ENCODE data around the gene RGPD4.
"Not testable (repeated sequence)": the region's sequence is repeated elsewhere in the genome, so short reads cannot be mapped to it uniquely, and the experiment has no call there.

RGPD4 gene

DNA sequence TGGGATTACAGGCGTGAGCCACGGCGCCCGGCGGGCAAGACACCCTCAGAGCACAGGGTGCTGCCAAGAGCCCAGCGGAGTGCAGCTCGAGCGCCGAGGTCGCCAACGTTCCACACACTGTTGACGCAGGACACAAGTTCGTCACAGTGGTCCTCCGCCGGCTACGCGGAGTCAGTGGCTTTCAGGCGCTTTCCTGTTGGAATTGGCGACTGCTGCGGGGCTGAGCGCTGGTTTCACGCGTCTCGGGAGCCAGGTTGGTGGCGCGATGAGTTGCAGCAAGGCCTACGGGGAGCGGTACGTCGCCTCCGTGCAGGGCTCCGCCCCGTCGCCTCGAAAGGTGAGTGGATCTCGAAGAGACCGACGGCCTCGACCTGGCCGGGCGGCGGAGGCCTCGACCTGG is at the start of gene RGPD4:
TSS of gene RGPD4 (plus strand) at position 144 of the 400 bp plus-strand sequence. CDS start at position 266, 122 bp downstream.
- DNase-seq, result not testable (repeated sequence)

DNA sequence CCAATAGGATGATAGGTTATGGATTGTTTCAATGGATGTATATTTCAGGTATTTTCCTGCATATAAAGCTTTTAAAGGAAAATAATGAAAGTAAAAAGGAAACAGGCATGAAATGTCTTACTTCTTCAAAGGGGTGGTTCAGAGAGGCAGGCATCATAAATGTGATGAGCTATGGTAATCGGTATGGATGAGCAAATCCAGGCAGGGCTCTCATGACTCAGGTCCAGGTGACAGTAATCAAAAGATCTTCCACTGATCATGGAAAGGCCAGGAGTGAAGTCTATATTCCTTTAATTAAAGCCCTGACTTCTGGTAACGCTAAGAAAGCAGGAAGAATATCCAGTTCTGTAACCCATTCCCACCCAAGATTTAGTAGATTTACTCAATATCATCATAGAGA is 48.7 kb upstream of the RGPD4 start:
- DNase-seq, result no peak

DNA sequence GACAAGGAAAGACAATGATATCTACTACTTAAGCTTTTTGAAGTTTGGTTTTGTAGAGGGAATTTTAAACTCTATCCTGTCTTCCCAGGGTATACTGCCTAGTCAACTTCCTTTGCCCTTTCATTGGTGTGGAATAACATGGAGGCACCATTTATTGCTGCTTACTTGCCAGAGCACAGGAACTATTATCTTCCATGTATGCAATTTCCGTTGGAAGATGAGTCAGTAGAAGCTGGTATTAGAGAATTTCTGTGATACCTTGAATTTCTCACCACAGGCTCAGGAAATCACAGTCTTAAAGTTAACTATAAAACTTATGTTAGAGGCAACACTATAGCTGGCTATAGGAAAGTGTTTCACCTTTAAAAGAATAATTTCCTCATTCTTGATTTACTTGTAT is 40.9 kb upstream of the RGPD4 start:
- no peak for DNase-seq

DNA sequence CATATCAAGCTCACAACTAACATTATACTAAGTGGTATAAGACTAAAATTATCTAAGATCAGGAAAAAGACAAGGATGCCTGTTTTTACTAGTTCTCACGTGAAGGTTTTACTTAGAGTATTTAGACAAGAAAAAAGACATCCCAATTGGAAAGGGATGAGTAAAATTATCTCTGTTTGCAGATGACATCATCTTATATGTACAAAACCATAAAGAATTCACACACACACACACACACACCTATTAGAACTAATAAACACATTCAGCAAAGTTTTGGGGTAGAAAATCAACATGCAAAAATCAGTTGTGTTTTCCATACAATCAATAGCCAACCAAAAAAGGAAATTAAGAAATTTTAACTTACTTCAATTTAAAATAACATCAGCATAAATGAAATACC is 35.9 kb upstream of the RGPD4 start:
- DNase-seq, result no peak

DNA sequence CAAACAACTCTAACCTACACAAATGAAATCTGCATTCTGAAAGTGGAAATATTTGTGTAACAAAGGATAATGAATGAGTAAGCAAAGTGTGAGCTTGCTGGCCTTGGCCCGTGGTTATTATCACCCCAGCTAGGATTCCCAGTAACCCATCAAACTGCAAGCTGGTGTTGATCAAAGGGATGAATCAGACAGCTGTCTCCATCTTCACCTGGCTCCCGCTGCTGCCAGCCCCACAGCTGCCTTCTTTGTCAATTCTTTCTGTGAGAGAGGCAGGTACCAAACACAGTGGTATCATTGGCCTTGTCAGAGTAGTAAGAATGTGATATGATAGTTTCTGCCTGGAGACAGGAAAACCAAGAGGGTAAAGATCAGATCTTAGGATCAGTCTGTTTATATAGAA is 25.2 kb upstream of the RGPD4 start:
- DNase-seq, result no peak

- no peak for DNase-seq
These were observed 21.8 kb upstream of the RGPD4 start for GRCh38 chr2:107804608-107805498.

DNA sequence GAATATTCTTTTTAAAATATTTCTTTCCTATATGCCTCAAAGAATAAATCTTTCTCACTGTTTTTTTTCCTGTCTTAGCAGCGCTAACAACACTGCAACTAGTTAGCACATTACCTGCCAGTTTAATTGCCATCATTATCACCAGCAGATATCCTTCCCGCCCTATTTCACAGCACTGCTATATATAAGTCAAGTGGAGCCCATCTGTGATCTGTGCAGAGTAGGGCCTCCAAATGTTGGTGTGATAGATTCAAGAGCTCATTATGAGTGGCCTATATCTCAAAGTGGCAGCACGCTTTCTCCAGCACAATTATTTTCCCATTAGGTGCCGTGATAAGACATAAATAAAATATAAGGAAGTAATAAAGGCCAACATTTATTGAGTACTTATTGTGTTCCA is 19.8 kb upstream of the RGPD4 start:
- DNase-seq, result no peak

GRCh38 chr2:107807988-107808387 is 18.7 kb upstream of the RGPD4 start:
- DNase-seq, result no peak

GRCh38 chr2:107808959-107809358 is 17.7 kb upstream of the RGPD4 start:
- no peak for DNase-seq

GRCh38 chr2:107809835-107810234 is 16.9 kb upstream of the RGPD4 start:
- DNase-seq, result no peak

DNA sequence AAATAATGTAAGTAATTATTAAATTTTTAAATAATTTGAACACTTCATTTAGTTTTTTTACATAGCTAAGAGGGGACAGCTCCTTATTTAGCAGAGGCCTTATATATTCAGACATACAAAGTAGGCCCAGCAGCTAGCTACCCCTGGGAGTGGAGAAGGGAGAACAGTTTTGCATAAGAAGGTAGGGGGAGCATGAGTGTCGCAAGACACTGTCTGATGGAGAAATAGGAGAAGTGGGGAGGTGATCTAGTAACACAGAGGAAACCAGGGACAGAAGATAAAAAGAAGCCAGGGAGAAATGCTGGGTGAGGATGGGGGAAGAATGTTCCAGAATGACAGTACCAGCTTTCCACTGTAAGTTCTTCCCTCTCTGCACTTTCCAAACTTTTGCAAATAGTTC is 16.0 kb upstream of the RGPD4 start:
- no peak for DNase-seq

GRCh38 chr2:107811411-107811810 is 15.3 kb upstream of the RGPD4 start:
- no peak for DNase-seq

DNA sequence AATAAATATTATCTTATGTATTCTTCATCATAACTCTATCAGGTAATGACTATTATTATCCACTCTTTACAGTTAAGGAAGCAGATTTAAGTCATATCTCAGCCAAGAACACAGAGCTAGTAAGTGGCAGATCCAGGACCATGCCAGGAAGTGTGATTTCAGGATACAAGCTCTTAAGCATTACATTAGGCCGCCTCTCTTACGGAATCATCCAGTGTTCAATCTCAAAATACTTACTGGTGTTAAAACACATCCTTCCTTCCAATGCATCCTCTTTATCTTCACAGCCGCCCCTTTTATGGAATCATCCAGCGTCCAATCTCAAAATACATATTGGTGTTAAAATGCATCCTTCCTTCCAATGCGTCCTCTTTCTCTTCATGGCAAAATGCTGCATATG is 14.7 kb upstream of the RGPD4 start:
- no peak for DNase-seq

DNA sequence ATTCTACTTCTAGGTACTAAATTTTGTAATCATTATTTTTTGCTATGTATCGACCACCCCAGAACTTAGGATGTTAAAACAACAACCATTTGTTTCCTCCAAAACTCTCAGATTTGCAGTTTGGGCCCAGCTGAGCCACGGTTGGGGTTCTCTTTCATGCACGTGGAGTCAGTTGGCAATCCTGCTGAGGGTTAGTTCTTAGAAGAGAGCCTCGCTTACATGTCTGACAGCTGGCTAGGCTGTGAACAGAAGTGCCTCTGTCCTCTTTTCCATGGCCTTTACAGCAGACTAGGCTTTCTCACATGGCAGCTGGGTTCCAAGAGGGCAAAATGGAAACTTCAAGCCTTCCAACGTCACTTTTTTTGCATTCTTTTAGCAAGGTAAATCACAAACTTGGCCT is 9.3 kb upstream of the RGPD4 start:
- no peak for DNase-seq

DNA sequence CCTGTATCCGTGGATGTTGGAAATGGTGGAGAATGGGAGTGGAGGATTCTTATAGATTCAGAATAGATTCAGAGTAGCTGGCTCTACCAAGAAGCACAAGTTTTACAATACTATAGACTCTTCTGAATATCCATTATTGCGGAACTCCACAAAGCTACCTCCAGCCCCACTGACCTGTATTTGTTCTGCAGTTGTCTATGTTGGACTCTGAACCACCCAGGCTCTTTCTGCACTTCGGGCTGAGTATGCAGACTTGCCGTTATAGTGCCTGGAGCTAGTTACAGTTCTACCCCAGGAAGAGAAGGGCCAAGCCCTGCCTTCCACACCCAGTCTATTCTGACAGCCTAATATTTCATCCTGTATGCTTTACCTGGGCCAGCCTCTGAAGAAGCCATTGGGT is 4.4 kb upstream of the RGPD4 start:
- DNase-seq, result no peak

DNA sequence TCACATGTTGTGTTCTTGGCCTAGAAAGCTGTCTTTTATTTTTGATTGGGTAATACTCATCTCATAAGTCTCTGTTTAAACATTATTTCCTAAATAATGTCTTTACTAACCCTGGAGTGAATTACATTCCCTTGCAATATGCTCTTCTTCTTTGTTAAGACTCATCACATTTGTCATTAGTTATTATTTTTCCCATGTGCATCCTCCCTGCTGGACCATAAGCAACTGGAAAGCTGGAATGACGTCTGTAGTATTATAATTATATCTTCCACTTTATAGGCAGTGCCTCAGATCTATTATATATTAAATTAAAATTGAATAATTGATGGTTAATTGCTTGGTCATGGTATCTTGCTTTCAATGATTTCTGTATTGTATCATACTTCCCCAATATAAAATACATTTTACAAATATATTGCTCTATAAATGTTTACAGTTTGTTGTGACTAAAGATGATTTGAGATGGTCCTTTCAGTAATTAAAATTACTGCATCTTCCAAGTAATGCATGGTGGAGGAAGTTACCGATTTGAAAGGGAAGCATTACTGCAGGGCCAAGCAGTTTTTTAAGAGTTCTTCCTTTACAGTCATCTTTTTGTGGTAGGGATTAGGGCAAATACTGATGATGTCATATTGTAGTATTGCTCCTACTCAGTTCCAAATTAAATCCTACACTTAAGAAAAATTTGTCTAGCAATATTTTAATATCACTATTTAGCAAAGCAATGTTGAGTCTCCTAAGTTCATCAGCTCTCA is 2.1 kb upstream of the RGPD4 start:
- no peak for DNase-seq

DNA sequence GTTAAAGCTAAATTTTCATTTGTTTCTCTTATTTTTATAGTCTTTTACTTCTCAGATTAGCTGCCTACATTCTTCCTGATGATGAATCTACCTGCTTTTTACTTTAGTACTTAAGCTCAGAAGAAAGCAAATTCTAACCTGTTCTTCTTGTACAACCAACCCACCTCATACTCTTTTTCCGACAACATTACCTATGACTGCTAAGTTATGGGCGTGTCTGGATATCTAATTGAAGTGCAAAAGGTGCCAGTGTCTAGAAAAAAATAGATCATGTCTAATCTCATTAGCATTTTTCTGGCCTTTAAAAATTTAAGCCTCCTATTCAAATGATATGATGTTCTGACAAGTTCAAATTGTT is 1.5 kb upstream of the RGPD4 start:
- DNase-seq, result no peak

GRCh38 chr2:107829514-107829913 is 2.8 kb downstream of the RGPD4 start:
- DNase-seq, result not testable (repeated sequence)

DNA sequence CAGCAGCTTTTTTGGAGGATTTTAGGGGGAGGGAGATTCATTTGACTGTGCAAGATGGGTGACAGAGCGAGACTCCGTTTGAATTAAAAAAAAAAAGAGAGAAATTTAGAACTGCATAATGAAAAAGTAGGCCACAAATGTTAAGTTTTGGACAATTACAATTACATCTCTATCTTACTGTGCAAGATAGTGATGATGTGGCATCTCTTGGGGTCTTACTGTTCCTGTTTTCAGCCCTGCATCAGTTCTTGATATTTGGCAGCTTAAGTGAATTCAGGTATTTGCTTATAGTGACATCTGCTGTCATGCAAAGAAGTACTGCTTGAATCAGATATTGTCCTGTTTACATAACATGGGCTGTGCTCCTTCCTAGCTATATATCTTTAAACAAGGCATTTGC is 6.5 kb downstream of the RGPD4 start:
- DNase-seq, result not testable (repeated sequence)

DNA sequence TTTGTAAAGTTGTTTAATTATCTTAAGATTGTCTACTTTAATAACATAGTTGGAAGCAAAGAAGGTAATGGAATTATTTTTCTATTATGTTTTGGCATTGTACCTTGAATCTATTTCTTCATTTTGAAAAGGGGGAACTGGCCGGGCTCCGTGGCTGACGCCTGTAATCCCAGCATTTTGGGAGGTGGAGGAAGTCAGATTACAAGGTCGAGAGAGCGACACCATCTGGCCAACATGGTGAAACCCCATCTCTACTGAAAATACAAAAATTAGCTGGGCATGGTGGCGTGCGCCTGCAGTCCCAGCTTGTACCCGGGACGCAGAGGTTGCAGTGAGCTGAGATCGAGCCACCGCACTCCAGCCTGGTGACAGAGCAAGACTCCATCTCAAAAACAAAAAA is 6.9 kb downstream of the RGPD4 start:
- DNase-seq, result not testable (repeated sequence)

DNA sequence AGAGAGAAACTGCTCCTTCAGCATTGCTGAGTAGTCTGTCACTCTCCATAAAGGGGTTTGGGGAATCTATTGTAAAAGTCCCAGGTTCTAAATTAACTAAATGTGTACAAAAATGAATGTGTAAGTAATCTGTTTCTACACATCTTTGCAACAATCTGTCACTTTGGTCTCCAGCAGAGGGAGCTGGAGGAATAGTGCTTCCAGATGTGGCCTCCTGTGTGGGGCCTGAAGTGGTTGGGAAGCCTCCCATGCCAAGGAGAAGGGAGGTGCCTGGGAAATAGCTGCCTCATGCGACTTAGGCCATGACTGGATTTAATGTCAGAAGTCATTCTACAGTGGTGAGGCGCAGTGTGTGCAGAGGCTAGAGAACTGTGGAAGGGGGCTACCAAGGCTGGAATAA is 89.4 kb downstream of the RGPD4 start:
- DNase-seq, result not testable (repeated sequence)

- not testable (repeated sequence) for DNase-seq
These were observed 90.1 kb downstream of the RGPD4 start for GRCh38 chr2:107916696-107917370.

GRCh38 chr2:107927034-107927534 is 100.4 kb downstream of the RGPD4 start:
- DNase-seq, result no peak
